ENCODE data around the gene ZNF500.

ZNF500 gene

DNA sequence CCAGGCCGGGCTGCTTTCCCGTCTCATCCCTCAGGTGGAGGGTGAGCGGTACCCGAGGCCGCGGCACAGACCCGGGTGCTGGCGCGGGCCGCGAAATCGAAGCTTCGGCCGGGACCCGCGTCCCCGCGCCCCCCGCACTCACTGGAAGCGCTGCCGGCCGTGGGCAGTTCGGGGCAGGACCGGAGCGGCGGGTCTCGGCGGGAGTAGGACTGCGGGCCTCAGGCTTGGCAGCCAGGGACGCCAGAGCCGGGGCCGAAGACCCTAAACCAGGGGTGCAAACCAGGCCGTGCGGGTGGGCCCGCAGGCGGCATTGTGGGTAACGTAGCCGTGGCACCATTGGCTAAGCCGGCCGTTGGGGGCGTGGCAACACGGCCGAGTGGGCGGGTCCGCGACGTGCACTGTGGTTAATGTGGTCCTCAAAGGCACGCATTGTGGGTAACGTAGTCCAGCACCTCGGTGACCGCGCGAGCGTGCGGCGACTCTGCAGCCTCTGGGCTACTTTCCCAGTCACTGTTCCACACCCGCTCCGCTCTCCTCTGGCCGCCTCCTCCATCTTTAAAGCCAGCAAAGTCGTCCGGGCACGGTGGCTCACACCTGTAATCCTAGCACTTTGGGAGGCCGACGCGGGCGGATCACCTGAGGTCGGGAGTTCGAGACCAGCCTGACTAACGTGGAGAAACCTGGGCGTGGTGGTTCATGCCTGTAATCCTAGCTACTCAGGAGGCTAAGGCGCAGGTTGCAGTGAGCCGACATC, at the start of gene ZNF500:
TSS of gene ZNF500 (minus strand) at position 288 of the 754 bp plus-strand sequence. CDS start 1,184 bp downstream, outside the sequence.
- DNase-seq = peak; percentile 99

- no peak for DNase-seq
Observed at GRCh38 chr16:4814542-4815173, 47.7 kb upstream of the ZNF500 start.

DNA sequence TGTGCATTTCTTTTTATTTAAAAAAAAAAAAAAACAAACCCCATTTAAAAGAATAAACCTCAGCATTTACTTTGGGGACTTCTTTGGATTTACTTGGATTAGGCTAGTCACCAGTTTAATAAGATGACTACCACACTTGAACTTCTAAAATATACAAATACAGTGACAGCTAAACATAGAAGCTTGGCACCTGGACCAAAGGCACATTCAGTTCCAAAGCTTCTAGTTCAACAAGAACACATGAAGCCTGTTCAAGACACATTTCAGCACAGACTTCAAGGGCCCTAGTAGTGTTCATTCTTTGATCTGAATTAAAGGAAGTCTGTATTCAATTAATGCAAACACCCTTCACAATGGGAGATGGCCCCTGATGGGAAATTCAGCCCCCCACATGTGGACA, 47.1 kb upstream of the ZNF500 start:
- no peak for DNase-seq

DNA sequence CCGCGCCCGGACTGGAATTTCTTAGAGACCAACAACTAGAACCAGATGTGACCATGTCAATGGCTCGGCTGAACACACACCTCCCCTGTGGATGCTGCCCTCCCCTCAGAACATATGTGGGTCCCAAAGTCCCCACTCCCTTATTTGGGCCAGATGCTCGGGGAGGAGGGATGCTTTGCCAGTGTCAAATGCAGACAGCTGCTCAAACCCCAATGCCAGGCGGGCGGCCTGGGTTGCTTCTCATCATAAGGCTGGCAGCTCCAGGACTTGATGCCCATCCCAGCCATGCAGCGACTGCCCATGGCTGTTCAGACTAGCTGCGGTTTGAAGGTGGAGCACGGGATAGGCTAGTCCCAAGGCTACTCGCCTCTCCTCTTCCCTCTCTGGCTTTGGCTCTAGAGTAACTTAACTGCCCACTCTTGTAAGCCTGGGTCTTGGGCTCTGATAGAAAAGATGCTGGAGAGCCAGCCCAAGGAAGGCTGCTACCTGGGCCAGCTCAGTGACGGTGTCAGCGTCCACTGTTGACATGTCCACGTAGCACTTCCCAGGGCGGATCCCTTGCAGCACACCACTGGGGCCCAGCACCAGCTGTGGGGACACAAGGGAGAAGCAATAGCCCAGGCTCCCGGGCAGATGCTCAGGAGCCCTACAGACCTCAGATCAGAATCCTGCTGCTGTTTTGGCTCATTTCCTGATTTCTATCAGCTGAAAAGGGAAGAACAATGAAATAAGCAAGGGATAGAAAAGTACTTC, 46.5 kb upstream of the ZNF500 start:
- DNase-seq = no peak

DNA sequence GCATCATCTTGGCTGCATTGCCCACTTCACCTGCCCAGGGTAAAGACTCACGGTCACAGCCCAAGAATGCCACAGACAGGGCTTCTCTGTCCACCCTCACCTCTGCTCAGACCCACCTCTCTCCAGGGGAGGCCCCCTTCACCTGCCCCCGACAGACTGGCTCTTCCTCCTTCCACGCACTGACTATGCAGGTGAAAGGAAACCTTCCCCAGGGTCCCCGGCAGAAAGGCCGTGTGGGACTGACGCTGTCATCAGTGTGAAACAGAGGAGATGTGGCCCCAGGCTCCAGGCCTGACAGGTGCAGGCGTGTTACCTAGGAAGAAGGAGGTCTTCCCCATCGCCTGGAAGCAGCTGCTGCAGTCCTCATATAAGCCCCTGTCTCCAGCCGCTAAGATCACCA, 44.8 kb upstream of the ZNF500 start:
- DNase-seq = no peak

- no peak for DNase-seq
Observed at GRCh38 chr16:4811242-4811641, 44.3 kb upstream of the ZNF500 start.

DNA sequence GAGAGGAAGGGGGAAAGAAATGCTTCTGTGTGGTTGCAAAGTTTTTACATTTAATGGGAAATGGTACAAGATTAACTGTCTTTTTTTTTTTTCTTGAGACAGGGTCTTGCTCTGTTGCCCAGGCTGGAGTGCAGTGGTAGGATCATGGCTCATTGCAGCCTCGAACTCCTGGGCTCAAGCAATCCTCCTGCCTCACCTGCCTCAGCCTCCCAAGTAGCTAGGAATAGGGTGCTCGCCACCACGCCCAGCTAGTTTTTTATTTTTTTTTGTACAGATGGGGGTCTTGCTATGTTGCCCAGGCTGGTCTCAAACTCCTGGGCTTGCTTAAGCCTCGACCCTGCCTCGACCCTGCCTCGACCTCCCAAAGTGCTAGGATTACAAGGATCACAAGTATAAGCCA, 39.3 kb upstream of the ZNF500 start:
- DNase-seq = no peak

DNA sequence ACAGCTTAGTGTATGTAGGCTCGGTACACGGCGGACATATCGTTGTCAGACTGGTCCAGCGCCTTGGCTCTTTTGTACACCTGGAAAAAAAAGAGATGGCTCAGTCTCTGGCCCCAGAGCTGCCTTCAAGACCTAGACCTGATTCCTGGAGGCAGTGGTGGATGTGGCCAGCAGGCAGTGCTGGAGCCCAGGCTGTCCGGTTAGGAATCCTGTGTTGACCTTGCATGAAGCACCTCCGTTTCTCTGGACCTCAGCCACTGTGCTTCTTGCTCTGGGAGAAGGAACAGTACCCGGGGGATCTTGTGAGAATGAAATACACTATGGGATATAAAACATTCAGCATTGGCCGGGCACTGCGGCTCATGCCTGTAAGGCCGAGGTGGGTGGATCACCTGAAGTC, 38.3 kb upstream of the ZNF500 start:
- no peak for DNase-seq

DNA sequence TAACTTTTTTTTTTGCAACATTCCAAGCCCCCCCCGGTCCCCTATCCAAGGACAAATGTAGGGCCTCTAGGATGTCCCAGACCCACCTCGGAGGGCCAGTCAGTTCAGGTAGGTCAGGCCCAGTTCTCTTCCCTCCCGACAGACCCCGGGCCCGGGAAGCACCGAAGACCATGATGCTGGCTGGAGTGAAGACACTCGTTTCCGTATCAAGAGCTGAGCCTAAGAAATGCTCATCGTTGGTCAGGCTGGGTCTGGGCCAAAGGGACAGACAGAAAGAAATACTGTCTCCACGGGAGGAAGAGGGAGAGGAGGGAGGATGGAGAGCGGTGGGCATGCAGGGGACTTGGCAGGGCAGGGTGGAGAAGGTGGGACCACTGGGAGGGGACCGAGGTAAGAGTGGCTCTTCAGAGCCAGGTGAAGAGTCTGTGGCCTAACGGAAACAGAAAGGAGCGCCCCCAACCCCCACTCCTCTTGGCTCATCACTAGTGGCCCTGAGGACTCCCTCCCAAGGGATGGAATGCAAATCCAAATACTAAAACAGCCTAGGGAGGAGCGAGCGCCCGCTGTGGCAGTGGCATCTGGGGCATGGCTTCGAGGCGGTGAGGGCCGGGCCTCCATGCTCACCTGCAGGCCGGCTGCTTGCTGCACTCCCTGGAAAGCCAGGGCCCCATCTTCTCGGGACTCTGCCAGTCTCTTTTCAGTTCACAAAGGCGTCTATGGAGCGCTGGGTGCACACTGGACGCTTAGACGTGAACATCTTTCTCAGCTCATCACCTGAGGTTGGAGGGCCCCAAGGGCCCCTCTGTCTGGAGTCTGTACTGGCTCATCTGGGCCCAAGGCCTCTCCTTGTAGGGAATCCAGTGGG, 37.2 kb upstream of the ZNF500 start:
- no peak for DNase-seq

DNA sequence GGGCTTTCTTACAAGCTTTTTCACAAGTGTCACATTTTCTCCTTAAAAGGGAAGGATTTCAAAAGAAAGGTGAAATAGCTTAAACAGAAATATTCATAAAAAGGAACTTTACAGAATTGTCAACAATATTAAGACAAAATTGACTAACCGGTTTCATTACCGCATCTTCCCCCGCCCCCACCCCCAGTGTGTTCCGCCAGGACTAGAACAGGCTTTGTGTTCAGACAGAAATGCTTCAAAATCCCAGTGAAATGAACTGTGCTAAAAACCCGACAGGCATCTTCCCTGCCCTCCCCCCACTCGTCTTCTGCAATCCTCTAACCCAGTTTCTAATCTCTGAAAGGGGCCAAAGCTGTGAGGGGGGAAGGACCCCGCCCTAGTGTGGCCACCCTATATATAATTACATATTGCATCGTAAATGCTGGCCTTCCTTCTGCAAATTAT, 36.5 kb upstream of the ZNF500 start:
- DNase-seq = no peak

- peak; percentile 96 for DNase-seq
Observed at GRCh38 chr16:4802659-4803287, 35.8 kb upstream of the ZNF500 start.

GRCh38 chr16:4801962-4802658, 35.1 kb upstream of the ZNF500 start, which contains the start of gene ROGDI:
Gene ROGDI, minus strand, starts transcription at chr16:4802633. Its CDS starts 62 bp downstream, at chr16:4802571.
- DNase-seq = peak; percentile 93

DNA sequence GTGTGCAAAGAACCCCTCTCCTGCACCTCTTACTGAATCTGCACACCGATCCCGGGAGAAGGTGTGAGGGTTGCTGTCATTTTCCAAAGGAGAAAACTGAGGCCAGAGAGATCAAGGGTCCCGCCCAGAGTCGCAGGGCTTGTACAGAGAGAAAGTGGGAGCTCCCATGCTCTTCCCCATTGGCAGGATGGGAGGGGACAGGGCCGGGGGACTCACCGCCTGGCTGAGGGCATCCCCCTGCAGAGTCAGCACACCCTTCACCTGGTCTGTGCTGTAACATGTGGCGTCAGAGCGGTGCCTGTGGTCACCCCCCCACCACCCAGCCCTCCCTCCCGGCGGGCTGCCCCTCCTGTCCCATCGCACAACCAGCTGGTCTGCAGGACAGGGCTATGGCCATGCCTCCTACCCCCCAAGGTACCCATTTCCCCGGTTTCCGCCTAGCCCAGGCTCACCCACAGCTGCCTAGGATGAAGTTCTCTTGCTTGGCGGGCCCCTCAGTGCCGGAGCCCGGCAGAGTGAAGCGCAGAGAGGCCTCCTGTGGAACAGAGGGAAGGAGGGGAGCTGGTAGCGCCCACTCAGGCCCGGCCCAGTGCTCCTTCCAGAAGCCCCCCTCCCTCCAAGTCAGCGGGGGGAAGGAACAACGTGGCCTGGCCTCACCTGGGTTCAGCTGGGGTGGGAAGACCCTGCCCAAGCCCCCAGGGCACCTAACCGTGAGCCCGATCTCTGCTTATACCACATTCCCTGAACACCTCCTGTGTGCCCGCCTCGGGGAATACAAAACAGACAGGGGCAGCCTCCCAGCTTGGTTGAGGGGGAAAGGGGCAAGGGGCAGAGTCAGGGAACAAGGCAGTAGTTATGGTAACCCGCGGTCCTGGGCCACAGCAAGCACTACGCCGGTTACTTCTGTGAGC, 34.3 kb upstream of the ZNF500 start:
- DNase-seq = no peak

DNA sequence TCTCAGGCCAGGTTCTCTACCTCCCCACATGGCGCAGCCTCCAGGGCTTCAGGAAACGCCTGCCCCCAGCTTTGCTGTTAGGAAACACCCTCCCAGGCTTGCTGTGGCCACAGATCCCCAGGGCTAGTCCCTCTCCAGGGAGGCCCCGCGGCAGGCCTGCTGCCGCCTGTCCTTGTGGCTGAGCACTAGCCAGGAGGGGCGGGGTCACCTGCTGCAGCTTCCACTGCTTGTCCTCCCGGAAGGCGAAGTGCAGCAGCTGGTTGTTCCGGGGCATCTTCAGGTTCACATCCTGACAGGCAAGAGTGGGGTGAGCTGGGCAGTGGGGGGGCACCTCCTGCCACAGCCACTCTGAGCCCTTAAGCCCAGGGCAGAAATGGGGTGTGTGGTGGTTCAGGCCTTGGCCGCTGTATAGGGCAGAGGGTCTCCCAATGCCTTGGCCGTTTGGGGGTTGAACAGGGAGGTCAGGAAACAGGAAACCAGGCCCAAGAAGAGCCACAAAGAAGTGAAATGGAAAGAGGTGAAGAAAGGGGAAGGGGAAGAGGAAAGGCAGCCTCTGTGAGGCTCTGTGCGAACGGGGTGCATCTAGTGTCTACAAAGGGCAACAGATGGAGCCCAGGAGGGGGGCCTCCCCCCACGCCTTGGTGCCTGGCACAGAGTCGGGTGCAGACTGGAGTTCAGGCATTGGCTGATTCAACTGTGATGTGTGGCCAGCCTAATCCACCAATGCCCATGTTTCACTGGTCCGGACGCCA, 33.5 kb upstream of the ZNF500 start:
- no peak for DNase-seq

GRCh38 chr16:4799171-4799855, 32.4 kb upstream of the ZNF500 start:
- DNase-seq = no peak

GRCh38 chr16:4798456-4798855, 31.5 kb upstream of the ZNF500 start:
- no peak for DNase-seq

GRCh38 chr16:4797805-4798252, 30.9 kb upstream of the ZNF500 start:
- DNase-seq = no peak

GRCh38 chr16:4796982-4797804, 30.2 kb upstream of the ZNF500 start:
- DNase-seq = no peak

All from activated effector memory CD4-positive, alpha-beta T cell treated with anti-CD3 and anti-CD28 coated beads, Interleukin-2, amount 50 U/mL, for 16 hours (primary cell).